DND-41 (cell line): Measurements from ENCODE around the gene HNRNPA2B1.

Experiments used
- ATAC-seq: fragments of 200-7000 bp; cut with Tn5 transposase; 3 replicates; pipeline ENCODE4 v1.9.1; 2021; ENCODE audit warnings: low read depth; ENCODE audit not compliant: insufficient read depth
- DNase-seq: peaks from one replicate; pipeline ENCODE4 v3.0.0-alpha.2; 2020
- H2AFZ ChIP-seq: 2 replicates; pipeline ENCODE4 v1.6.0; 2012; ENCODE audit warnings: low read depth, low read length
- H3K27ac ChIP-seq: 2 replicates; pipeline ENCODE4 v1.5.1; 2012; ENCODE audit warnings: low read length, inconsistent platforms
- H3K27me3 ChIP-seq: fragments of 200-600 bp; sonication (generic); 2 replicates; pipeline ENCODE4 v1.6.0; 2012; ENCODE audit warnings: low read length, mild to moderate bottlenecking, inconsistent platforms; ENCODE audit not compliant: insufficient read depth, poor library complexity
- H3K36me3 ChIP-seq: 2 replicates; pipeline ENCODE4 v1.5.1; 2012; ENCODE audit warnings: low read length, inconsistent platforms; ENCODE audit not compliant: insufficient read depth
- H3K4me1 ChIP-seq: 2 replicates; pipeline ENCODE4 v1.5.1; 2012; ENCODE audit warnings: mild to moderate bottlenecking, low read length; ENCODE audit not compliant: insufficient read depth
- H3K4me2 ChIP-seq: 2 replicates; pipeline ENCODE4 v1.6.0; 2012; ENCODE audit warnings: mild to moderate bottlenecking, moderate library complexity, low read length, inconsistent platforms; ENCODE audit not compliant: insufficient read depth
- H3K4me3 ChIP-seq, 2 experiments: fragments of 200-600 bp in 1 of 2; shearing (Covaris generic) in 1 of 2; 2 replicates each; pipeline ENCODE4 v1.5.1; 2012 to 2016; ENCODE audit warnings: inconsistent platforms in 2 of 2, low read length in 2 of 2, mild to moderate bottlenecking in 2 of 2, low read depth in 1 of 2, moderate library complexity in 1 of 2
- H3K79me2 ChIP-seq: 2 replicates; pipeline ENCODE4 v1.6.0; 2012; ENCODE audit warnings: low read length, inconsistent platforms; ENCODE audit not compliant: insufficient read depth
- H3K9ac ChIP-seq: 2 replicates; pipeline ENCODE4 v1.6.0; 2012; ENCODE audit warnings: low read depth, mild to moderate bottlenecking, inconsistent platforms, low read length, moderate library complexity
- H3K9me3 ChIP-seq: 2 replicates; pipeline ENCODE4 v1.5.1; 2012; ENCODE audit warnings: low read length, moderate library complexity, mild to moderate bottlenecking, inconsistent platforms; ENCODE audit not compliant: insufficient read depth, severe bottlenecking
- H4K20me1 ChIP-seq: 2 replicates; pipeline ENCODE4 v1.6.0; 2012; ENCODE audit warnings: low read length; ENCODE audit not compliant: insufficient read depth
- EZH2 ChIP-seq: IDR thresholded peaks from 3 replicates; pipeline ENCODE4 v1.6.1; 2012; ENCODE audit warnings: borderline replicate concordance, low read depth, mild to moderate bottlenecking, moderate library complexity, low read length, inconsistent platforms; ENCODE audit not compliant: severe bottlenecking
- TF ChIP-seq, protein P1 (sequence below): IDR thresholded peaks from 2 replicates; pipeline ENCODE4 v1.5.1; 2012; ENCODE audit warnings: borderline replicate concordance, low read length, moderate library complexity, mild to moderate bottlenecking; ENCODE audit not compliant: poor library complexity, severe bottlenecking; ENCODE audit errors: extremely low read depth

HNRNPA2B1 gene

DNA sequence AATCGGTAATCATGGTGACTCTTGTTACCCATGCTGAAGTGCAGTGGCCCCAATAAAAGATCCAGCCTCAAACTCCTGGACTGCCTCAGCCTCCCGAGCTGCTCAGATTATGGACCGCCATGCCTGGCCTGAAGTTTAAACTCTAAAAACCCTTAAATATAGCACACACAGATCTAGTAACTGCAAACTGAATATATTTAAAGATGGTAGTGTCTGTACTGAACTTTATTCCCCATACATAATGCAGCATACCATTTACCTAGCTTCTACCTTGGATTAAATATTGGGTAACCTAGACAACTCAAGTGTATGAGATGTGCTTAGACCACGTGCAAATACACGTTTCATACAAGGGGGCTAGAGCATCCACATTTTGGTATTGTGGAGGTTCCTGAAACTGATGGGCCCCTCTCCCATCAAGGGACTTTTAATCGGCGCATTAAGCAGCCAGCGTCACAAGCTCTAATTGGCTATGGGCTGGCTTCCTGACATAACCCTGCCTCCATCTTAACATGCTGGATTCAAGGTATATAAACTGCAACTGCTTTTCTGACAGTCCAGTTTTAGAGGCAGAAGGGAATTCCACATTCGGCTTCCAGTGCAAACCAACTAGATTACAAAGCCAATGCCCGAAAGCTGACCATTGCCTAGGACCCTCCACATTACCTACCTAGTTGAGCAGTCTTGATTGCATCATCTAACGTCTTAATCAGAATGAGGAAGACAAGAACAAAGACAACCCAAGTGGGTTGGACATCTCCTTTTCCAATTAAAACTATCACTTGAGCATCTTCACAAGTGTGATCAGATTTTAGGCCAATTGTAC, 13.0 kb downstream of the HNRNPA2B1 start:
- Histone ChIP-seq H3K27ac (peak overlapping the region; percentile 21; the same call in 1 of the 2 replicates), H3K36me3 (peaks cover 42% of the 10 kb centered on the region), H3K9ac (no peak overlapping the region), H2AFZ (no peak overlapping the region), H3K79me2 (peaks cover 18% of the 10 kb centered on the region), H3K4me3 (no peak overlapping the region), H3K27me3 (no peaks in the 10 kb centered on the region), H3K4me1 (0 out of 2 replicates have a peak, but pooled peaks cover 3% of the 10 kb centered on the region), H3K9me3 (no peaks in the 10 kb centered on the region), H4K20me1 (peaks cover 66% of the 10 kb centered on the region), H3K4me2 (no peak overlapping the region)
- ATAC-seq (peak; percentile 36), DNase-seq (peak; percentile 48)
- no peak for TF ChIP-seq EZH2
- TF ChIP-seq, protein P1, sequence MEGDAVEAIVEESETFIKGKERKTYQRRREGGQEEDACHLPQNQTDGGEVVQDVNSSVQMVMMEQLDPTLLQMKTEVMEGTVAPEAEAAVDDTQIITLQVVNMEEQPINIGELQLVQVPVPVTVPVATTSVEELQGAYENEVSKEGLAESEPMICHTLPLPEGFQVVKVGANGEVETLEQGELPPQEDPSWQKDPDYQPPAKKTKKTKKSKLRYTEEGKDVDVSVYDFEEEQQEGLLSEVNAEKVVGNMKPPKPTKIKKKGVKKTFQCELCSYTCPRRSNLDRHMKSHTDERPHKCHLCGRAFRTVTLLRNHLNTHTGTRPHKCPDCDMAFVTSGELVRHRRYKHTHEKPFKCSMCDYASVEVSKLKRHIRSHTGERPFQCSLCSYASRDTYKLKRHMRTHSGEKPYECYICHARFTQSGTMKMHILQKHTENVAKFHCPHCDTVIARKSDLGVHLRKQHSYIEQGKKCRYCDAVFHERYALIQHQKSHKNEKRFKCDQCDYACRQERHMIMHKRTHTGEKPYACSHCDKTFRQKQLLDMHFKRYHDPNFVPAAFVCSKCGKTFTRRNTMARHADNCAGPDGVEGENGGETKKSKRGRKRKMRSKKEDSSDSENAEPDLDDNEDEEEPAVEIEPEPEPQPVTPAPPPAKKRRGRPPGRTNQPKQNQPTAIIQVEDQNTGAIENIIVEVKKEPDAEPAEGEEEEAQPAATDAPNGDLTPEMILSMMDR, result no peak

GRCh38 chr7:26186364-26187311, 13.9 kb downstream of the HNRNPA2B1 start:
- Histone ChIP-seq H3K27me3 (no peaks in the 10 kb centered on the region), H3K9ac (no peak overlapping the region), H3K4me1 (no peaks in the 10 kb centered on the region), H3K4me3 (no peak overlapping the region), H3K36me3 (peaks cover 32% of the 10 kb centered on the region), H3K27ac (no peak overlapping the region), H3K4me2 (no peak overlapping the region), H3K9me3 (no peaks in the 10 kb centered on the region), H2AFZ (no peak overlapping the region), H3K79me2 (peaks cover 8% of the 10 kb centered on the region; the same call in 1 of the 2 replicates), H4K20me1 (peaks cover 56% of the 10 kb centered on the region)
- DNase-seq (no peak), ATAC-seq (peak; percentile 4; the same call in 1 of the 3 replicates)
- TF ChIP-seq EZH2, result no peak
- TF ChIP-seq, protein P1, result no peak

- Histone ChIP-seq H3K9me3 (no peaks in the 10 kb centered on the region), H3K9ac (no peak overlapping the region), H3K79me2 (peaks cover 1% of the 10 kb centered on the region; the same call in 1 of the 2 replicates), H3K27me3 (no peaks in the 10 kb centered on the region), H3K27ac (no peak overlapping the region), H3K4me3 (no peak overlapping the region), H3K4me2 (no peak overlapping the region), H2AFZ (no peak overlapping the region), H3K36me3 (peaks cover 24% of the 10 kb centered on the region), H4K20me1 (peaks cover 48% of the 10 kb centered on the region), H3K4me1 (no peaks in the 10 kb centered on the region)
- TF ChIP-seq, protein P1, result no peak
- TF ChIP-seq EZH2, result no peak
- DNase-seq, result no peak
- no peak for ATAC-seq
These were observed 14.7 kb downstream of the HNRNPA2B1 start for GRCh38 chr7:26185844-26186180.
